ENCODE data around the gene EXOC4. TPM values are rescaled to one million over a fixed set of nuclear protein-coding genes. Genes with fewer than 3 reads are reported as not detected.
"Not testable (repeated sequence)": the region's sequence is repeated elsewhere in the genome, so short reads cannot be mapped to it uniquely, and the experiment has no call there.

The EXOC4 gene
- total RNA-seq, 1 experiment from 2014 or later: 77.0 TPM

GRCh38 chr7:134075799-134076198 lies 822.9 kb downstream of the EXOC4 start:
- DNase-seq (ENCODE audit: extremely low read depth, low read depth): no peak

GRCh38 chr7:134077560-134077959 lies 824.7 kb downstream of the EXOC4 start:
- DNase-seq (ENCODE audit: extremely low read depth, low read depth): not testable (repeated sequence)

GRCh38 chr7:134078991-134079390 lies 826.1 kb downstream of the EXOC4 start:
- no peak for DNase-seq (ENCODE audit: extremely low read depth, low read depth)

- no peak for DNase-seq (ENCODE audit: extremely low read depth, low read depth)
Observed at GRCh38 chr7:134081695-134082094, 828.8 kb downstream of the EXOC4 start.

GRCh38 chr7:134083766-134084487 lies 831.0 kb downstream of the EXOC4 start:
- DNase-seq (ENCODE audit: extremely low read depth, low read depth): no peak

GRCh38 chr7:134084488-134085144 lies 831.7 kb downstream of the EXOC4 start:
- no peak for DNase-seq (ENCODE audit: extremely low read depth, low read depth)

GRCh38 chr7:134085311-134085710 lies 832.4 kb downstream of the EXOC4 start:
- no peak for DNase-seq (ENCODE audit: extremely low read depth, low read depth)

- no peak for DNase-seq (ENCODE audit: extremely low read depth, low read depth)
Observed at GRCh38 chr7:134086998-134087735, 834.3 kb downstream of the EXOC4 start.

GRCh38 chr7:134088199-134088598 lies 835.3 kb downstream of the EXOC4 start:
- no peak for DNase-seq (ENCODE audit: extremely low read depth, low read depth)

- DNase-seq (ENCODE audit: extremely low read depth, low read depth): no peak
Observed at GRCh38 chr7:134089446-134089845, 836.6 kb downstream of the EXOC4 start.

GRCh38 chr7:134098072-134098471 lies 845.2 kb downstream of the EXOC4 start:
- DNase-seq (ENCODE audit: extremely low read depth, low read depth): no peak

GRCh38 chr7:134101716-134102115 lies 848.8 kb downstream of the EXOC4 start:
- DNase-seq (ENCODE audit: extremely low read depth, low read depth): no peak

GRCh38 chr7:134104166-134104565 lies 851.3 kb downstream of the EXOC4 start:
- no peak for DNase-seq (ENCODE audit: extremely low read depth, low read depth)

GRCh38 chr7:134105841-134106240 lies 853.0 kb downstream of the EXOC4 start:
- no peak for DNase-seq (ENCODE audit: extremely low read depth, low read depth)

GRCh38 chr7:134108802-134109201 lies 855.9 kb downstream of the EXOC4 start:
- no peak for DNase-seq (ENCODE audit: extremely low read depth, low read depth)

- no peak for DNase-seq (ENCODE audit: extremely low read depth, low read depth)
Observed at GRCh38 chr7:134113655-134114054, 860.8 kb downstream of the EXOC4 start.

GRCh38 chr7:134114992-134115391 lies 862.1 kb downstream of the EXOC4 start:
- DNase-seq (ENCODE audit: extremely low read depth, low read depth): no peak

Small RNAs within 50 kb of the gene (small RNA-seq; reads per million reads assigned to genes)
- gene MIR6133: 0 reads per million in 2 experiments

Other genes starting within 250 kb of the EXOC4 start
- gene CHCHD3, start 171.0 kb upstream of the EXOC4 start, total RNA-seq (2014; rRNA removed; shearing (Covaris generic)): 130 and 138 TPM in 2 replicates

Data from NCI-H460 (cell line).